ENCODE measurements around the gene PLEKHA5. TPM values are rescaled to one million over a fixed set of nuclear protein-coding genes. Genes with fewer than 3 reads are reported as not detected.
"Not testable (repeated sequence)": the region's sequence is repeated elsewhere in the genome, so short reads cannot be mapped to it uniquely, and the experiment has no call there.

PLEKHA5 gene, protein sequence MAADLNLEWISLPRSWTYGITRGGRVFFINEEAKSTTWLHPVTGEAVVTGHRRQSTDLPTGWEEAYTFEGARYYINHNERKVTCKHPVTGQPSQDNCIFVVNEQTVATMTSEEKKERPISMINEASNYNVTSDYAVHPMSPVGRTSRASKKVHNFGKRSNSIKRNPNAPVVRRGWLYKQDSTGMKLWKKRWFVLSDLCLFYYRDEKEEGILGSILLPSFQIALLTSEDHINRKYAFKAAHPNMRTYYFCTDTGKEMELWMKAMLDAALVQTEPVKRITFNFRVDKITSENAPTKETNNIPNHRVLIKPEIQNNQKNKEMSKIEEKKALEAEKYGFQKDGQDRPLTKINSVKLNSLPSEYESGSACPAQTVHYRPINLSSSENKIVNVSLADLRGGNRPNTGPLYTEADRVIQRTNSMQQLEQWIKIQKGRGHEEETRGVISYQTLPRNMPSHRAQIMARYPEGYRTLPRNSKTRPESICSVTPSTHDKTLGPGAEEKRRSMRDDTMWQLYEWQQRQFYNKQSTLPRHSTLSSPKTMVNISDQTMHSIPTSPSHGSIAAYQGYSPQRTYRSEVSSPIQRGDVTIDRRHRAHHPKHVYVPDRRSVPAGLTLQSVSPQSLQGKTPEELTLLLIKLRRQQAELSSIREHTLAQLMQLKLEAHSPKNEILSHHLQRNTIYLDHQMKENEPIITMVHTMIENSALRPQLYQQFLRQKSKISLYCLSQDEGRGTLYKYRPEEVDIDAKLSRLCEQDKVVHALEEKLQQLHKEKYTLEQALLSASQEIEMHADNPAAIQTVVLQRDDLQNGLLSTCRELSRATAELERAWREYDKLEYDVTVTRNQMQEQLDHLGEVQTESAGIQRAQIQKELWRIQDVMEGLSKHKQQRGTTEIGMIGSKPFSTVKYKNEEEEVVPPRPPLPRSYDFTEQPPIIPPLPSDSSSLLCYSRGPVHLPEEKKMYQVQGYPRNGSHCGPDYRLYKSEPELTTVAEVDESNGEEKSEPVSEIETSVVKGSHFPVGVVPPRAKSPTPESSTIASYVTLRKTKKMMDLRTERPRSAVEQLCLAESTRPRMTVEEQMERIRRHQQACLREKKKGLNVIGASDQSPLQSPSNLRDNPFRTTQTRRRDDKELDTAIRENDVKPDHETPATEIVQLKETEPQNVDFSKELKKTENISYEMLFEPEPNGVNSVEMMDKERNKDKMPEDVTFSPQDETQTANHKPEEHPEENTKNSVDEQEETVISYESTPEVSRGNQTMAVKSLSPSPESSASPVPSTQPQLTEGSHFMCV
- 100 to 1,000 TPM in 1 of 3 donors, 10 to 100 TPM in 2; 97.4 to 117 (median 98.7) TPM for polyA plus RNA-seq (ENCODE audit: insufficient read length in 3 of 3)

DNA sequence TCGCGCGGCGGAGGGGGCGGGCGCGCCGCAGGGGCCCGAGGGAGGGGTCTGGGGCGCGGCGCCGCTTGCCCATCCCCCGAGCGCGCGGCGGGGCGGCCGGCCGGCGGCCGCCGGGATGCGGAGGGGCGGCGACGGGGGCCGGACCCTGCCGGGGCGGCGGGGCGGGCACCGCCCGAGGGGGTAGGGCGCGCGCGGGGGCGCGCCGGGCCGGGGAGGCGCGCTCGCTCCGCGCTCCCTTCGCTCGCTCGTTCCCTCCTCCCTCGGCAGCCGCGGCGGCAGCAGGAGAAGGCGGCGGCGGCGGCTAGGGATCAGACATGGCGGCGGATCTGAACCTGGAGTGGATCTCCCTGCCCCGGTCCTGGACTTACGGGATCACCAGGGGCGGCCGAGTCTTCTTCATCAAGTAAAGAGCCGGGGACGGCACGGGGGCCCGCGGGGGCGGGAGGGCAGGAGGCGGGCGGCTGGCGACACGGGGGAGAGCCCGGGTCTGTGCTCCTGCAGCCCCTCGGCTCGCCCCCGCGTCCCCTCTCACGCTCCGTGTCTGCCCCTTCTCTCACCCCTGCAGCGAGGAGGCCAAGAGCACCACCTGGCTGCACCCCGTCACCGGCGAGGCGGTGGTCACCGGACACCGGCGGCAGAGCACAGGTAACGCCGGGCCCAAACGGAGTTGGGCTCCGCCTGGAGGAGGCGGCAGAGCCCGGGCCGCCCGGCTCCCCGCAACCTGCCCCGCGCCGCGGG, at the start of gene PLEKHA5:
PLEKHA5 (plus strand) TSS at position 248 of the 738 bp plus-strand sequence; CDS start at position 315, 67 bp downstream.
- DNase-seq (ENCODE audit: low read depth in 3 of 3, low spot score in 2 of 3) = peak in 2 of 3 donors; percentile 41 to 52

DNA sequence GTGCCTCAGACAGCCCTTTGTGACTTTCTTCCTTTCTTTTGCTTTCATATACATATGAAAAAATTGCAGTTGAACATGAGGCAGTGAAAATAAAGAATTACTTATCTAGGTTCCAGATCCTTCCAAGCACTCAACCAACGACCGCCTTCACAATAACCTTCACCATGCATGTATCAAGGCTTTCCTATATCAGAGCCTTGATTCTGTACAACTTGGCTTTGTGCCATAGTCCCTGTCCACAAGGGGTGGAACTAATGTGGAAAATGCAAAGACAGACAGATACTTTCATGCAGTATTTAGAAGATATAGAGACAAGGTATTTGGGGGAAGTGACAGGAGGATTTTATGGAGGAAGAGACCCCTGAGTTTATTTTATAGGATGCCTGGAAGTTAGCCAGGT, 48.6 kb upstream of the PLEKHA5 start:
- DNase-seq (ENCODE audit: low read depth in 3 of 3, low spot score in 2 of 3) = no peak

DNA sequence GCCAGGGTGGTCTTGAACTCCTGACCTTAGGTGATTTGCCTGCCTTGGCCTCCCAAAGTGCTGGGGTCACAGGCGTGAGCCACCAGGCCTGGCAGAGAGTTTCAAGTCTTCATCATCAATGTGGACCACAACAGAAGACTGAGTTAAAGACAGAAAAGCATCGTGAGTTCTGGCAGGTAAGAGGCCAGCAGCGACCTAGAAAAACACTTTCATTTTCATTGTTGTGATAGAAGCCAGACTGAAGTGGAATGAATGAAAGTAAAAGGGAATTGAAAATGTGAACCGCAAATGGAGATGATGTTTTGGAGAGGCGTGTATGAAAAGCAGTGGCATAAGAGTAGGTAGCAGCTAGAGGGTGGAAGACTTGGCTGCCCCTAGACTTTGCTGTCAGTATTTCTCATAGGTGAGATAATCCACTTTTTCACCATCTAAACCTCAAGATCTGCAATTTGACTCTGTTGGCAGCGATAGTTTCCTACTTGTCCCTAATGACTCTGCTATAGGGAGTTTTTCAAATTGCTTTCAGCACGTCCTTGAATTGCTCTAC, 47.1 kb upstream of the PLEKHA5 start:
- DNase-seq (ENCODE audit: low read depth in 3 of 3, low spot score in 2 of 3) = no peak

DNA sequence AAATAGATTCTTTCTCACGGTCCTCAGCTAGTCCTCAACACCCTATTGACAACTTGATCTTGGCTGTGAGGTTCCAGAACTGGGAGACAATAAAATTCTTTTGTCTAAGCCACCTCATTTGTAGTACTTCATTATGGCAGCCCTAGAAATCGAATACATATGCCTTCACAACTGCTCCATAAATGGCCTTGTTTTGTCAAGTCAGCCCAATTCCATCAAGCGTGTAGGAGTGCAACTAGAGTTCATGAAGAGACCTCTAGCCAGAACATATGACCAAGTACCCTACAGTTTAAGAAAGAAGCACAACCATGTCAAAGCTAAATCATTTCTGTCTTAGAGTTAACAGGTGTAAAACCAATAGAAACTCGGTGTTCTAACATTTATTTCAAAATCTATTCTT, 45.0 kb upstream of the PLEKHA5 start:
- DNase-seq (ENCODE audit: low read depth in 3 of 3, low spot score in 2 of 3) = no peak

DNA sequence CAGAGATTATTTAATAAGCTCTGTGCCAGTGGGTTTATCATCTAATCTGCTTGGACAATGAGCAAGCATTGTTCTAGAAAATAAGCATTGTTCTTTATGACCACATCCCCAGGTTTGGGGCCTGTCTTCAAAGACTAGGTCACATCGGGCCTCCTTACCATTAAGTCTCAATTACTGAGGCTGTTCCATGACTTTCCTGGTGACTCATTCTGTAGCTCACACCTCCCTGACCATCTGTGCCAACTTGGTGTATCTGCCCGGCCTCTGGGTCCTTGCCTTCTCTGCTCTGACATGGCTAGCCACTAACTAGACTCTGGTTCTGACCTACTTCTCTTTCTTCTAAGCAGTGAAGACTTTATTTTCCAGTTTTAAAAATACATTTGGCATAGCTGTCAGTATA, 44.4 kb upstream of the PLEKHA5 start:
- no peak for DNase-seq (ENCODE audit: low read depth in 3 of 3, low spot score in 2 of 3)

DNA sequence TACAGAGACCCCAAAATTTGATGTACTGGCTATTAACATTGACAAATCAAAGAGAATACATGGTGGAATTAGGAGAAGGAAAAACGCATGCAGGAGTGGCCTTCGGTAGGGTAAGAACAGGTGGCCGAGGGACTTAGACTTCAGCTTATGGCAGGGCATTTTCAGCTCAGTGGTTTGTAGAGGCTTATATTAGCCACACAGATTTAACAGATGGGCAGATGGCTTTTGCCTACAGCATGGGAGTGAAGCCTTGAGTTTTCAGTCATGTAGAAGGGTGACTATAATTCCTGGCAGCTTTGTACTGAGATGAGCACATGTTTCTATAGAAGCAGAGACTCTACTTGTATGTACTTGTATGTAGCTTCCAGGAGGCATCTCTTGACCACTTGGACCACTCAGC, 40.9 kb upstream of the PLEKHA5 start:
- no peak for DNase-seq (ENCODE audit: low read depth in 3 of 3, low spot score in 2 of 3)

DNA sequence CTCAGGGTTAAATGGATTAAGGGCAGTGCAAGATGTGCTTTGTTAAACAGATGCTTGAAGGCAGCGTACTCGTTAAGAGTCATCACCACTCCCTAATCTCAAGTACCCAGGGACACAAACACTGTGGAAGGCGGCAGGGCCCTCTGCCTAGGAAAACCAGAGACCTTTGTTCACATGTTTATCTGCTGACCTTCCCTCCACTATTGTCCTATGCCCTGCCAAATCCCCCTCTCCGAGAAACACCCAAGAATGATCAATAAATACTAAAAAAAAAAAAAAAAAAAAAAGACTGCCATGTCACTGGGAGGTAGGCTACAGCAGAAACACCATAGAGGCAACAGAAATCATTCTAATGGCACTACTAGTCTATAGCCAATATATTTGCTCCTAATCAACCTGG, 37.1 kb upstream of the PLEKHA5 start:
- DNase-seq (ENCODE audit: low read depth in 3 of 3, low spot score in 2 of 3) = not testable (repeated sequence)

DNA sequence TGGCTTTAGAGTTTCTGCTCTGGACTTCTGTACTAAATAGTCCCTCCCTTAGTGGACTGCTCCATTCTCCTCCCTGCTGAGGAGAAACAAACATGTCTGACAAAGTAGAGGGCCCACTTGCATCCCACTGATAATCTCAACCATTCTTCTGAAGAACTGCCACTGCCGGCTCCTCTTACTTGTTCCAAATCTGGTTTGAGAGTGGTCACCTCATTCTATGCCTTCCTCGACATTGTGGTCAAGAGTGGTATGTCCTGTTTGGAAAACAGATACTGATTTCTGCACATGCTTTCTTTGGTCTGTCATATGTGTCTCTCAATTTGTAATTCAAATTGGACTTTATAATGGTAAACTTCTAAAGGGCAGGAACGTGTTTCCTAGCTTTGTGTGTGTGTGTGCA, 36.3 kb upstream of the PLEKHA5 start:
- no peak for DNase-seq (ENCODE audit: low read depth in 3 of 3, low spot score in 2 of 3)

DNA sequence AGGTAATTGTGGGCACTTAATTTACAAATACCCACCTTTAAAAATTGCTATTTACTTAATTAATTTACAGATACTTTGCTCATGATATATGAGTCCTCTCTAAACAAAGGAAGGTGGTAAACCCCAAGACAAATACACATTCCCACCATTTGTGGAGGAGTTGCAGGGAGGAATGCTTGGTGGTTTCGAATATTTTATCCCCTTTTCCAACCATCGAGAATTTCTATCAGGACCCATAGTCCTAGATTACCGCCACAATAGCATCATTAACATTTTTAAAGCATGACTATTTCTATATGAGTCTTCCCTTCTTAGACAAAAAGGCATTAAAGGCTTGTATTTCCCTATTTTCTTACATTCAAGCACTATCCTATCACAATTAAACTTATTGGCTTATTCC, 34.2 kb upstream of the PLEKHA5 start:
- no peak for DNase-seq (ENCODE audit: low read depth in 3 of 3, low spot score in 2 of 3)

DNA sequence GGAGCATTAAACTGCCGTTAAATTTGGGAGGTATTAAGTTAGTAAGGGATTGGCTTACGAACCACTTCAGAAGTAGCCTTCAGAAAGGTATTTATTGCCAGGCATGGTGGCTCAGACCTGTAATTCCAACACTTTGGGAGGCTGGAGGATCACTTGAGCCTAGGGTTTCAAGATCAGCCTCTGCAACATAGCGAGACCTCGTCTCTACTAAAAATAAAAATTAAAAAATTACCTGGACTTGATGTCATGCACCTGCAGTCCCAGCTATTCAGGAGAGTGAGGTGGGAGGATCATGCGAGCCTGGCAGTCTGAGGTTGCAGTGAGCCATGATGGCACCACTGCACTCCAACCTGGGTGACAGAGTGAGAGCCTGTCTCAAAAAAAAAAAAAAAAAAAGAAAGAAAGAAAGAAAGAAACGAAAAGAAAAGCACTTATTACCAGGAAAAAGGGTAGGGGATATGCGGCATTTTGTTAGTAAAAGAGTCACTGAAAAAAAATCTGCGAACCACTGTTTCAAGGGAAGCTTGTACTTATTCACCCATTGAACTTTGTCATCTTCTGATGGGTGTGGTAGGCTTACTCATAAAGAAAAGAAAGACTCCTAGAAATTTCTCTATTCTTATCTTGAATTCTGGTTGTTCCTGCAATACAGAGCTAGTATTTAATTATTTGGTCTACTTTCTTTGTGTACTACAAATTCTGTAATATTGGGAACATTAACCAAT, 33.6 kb upstream of the PLEKHA5 start:
- no peak for DNase-seq (ENCODE audit: low read depth in 3 of 3, low spot score in 2 of 3)

DNA sequence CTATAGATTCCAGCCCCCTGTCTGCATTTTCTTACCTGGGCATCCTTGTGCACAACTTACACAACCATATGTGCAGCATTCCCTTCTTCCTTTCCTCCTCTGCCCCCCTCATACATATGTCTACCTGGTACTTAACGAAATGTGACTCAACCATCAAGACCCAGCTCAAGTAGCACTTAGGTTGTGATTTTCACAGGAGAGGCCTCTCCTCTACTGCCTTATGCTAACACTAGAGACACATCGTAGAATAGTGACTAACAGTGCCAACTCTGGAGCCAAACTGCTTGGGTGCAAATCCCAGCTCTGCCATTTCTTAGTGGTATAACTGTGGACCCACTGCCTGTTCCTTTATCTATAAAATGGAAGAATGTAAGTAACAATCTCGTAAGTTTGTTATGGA, 24.1 kb upstream of the PLEKHA5 start:
- no peak for DNase-seq (ENCODE audit: low read depth in 3 of 3, low spot score in 2 of 3)

DNA sequence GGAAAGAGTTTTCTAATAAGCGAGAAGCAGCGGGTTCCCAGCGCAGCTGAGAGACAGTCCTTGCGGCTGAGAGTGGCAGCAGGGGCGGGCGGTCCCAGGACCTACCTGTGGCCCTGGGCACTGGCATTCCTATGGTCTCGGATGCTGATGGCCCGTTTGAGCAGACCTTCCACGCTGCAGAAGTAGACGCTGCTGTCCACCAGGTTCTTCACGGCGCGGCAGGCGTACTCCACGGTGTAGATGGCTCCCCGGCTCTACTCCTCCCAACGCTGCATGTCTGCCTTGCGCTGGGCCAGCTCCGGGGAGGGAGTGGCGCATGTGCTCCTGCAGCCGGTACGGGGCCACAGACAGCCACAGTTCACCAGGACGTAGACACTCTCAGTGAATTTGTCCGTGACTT, 21.8 kb upstream of the PLEKHA5 start:
- no peak for DNase-seq (ENCODE audit: low read depth in 3 of 3, low spot score in 2 of 3)

DNA sequence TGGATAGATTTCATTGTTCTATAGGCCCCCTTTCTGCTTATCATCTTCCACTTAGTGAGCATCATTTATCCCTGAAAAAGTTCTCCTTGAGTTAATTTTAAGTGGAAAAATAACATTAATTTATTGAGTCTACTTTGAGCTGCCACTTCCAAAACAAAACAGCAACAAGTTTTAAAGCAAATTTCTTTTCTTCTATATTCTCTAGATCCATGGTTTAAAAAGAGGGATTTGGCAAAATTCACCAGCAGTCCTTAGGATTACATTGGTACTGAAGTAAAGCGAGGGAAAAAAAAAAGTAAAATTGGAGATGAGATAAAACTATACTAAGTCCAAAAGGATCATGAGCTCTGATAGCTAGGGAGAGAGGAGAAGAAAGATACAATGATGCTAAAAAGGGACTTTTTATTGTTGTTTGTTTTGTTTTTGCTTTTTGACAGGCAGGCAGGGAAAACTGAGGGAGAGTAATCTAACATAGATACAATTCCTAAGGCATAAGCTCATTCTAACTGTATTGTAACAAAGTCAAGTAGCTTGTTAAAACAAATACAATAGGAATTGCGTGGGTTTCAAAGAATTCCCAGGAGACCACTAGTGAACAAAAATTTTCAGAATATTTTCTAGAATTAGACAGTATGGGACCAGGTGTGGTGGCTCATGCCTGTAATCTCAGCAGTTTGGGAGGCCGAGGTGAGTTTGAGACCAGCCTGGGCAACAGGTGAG, 19.2 kb upstream of the PLEKHA5 start:
- DNase-seq (ENCODE audit: low read depth in 3 of 3, low spot score in 2 of 3) = no peak

DNA sequence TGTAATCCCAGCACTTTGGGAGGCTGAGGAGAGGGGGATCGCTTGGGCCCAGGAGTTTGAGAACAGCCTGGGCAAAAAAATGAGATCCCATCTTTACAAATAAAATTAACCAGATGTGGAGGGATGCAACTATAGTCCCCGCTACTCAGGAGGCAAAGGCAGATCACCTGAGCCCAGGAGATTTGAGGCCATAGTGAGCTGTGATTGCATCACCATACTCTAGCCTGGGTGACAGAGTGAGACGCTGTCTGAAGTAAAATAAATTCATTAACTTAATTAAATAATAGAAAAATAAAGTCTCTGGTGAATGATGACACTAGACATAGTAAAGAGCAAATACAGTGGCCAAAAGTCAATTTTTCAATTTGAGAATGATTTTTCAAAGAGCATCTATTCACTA, 16.1 kb upstream of the PLEKHA5 start:
- DNase-seq (ENCODE audit: low read depth in 3 of 3, low spot score in 2 of 3) = no peak

DNA sequence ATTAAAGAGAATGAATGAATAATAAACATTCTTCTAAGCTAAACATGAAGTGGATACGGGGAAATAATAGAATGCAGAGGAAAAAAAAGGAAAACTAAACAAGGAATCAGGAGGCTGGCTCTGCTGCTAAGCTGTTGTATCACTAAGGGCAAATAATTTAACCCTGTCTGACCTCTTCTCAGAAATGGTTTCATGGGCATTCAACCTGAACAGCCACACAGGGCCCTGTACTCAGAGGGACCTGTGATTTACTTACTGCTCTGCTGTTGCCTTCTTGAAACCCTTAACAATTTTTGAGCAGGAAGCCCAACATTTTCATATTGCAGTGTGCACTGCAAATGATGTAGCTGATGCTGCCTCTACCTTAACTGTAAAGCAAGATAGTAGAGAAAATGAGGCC, 14.2 kb upstream of the PLEKHA5 start:
- DNase-seq (ENCODE audit: low read depth in 3 of 3, low spot score in 2 of 3) = no peak

DNA sequence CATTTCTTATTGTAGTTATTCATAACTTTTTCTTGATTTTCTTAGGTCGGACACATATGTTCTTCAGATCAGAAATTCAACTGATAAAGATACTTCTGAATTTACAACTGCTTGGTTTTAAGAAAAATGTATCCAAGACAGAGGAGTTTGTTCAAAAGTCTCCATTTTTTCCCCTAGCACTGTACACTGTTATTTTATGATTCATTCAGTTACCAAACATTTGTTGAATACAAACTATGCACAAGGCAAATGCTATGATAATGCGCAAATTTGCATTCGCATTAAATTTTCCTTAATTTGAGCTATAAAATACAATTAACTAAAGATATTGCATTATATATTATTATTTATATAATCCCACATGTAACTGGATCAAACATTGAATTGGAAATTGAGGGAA, 10.1 kb upstream of the PLEKHA5 start:
- no peak for DNase-seq (ENCODE audit: low read depth in 3 of 3, low spot score in 2 of 3)

DNA sequence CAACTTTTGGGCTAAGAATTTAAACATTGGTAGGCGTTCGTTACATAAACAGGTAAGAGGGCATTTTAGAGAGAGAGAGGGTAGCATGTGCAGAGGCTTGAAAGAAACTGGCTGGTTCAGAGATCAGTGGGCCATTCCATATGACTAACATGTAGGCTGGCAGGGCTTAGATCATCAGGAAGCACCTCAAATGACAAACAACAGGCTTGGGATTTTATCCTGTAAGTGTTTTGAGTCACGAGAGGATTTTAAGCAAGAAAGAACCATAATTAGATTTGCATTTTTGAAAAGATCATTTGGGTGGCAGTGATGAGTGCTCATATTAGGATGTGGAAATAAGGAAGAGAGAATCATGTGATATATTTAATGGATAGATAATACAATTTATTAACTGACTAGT, 8.7 kb upstream of the PLEKHA5 start:
- no peak for DNase-seq (ENCODE audit: low read depth in 3 of 3, low spot score in 2 of 3)

DNA sequence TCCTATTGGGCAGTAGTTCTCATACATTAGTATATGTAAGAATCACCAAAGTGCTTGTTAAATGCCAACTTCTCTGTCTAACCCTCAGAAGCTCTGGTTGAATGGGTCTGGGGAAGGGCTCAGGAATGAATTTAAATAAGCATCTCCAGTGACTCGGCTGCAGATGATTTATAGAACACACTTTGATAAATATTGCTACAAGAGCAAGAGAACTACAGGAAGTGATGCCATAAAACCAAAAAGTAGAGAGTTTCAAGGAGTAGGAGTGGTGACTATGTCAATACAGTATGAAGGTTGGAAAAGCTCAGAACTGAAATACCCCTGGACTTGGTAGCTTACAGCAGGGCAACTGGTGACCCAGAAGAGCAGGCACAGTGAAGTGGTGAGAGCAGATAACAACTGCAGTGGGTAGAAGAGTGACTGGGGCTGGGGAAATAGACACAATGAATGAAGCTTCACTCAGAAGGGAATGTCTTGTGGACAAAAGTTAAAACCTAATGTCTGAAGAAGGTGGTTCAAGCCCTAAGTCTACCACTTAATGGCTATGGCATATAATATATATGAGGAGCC, 8.0 kb upstream of the PLEKHA5 start:
- no peak for DNase-seq (ENCODE audit: low read depth in 3 of 3, low spot score in 2 of 3)
